ENCODE results near the gene GRM8.

GRM8 gene

GRCh38 chr7:126403040-126403439, 849.7 kb downstream of the GRM8 start:
- Histone ChIP-seq H3K27ac (no peak overlapping the region), H3K4me3 (no peak overlapping the region)
- no peak for DNase-seq (ENCODE audit: low spot score)
- no peak for TF ChIP-seq CTCF (IDR thresholded peaks at IDR 0.05)

- TF ChIP-seq CTCF (IDR thresholded peaks at IDR 0.05), result no peak
- Histone ChIP-seq H3K4me3 (no peak overlapping the region), H3K27ac (no peak overlapping the region)
- no peak for DNase-seq (ENCODE audit: low spot score)
Measured at GRCh38 chr7:126401918-126402317, 850.8 kb downstream of the GRM8 start.

GRCh38 chr7:126398851-126399529, 853.8 kb downstream of the GRM8 start:
- Histone ChIP-seq H3K27ac (no peak overlapping the region), H3K4me3 (no peak overlapping the region)
- no peak for TF ChIP-seq CTCF (IDR thresholded peaks at IDR 0.05)
- DNase-seq (ENCODE audit: low spot score), result no peak

- Histone ChIP-seq H3K27ac (no peak overlapping the region), H3K4me3 (no peak overlapping the region)
- no peak for DNase-seq (ENCODE audit: low spot score)
- no peak for TF ChIP-seq CTCF (IDR thresholded peaks at IDR 0.05)
Measured at GRCh38 chr7:126398285-126398684, 854.5 kb downstream of the GRM8 start.

- no peak for TF ChIP-seq CTCF (IDR thresholded peaks at IDR 0.05)
- no peak for DNase-seq (ENCODE audit: low spot score)
- Histone ChIP-seq H3K27ac (no peak overlapping the region), H3K4me3 (no peak overlapping the region)
Measured at GRCh38 chr7:126394406-126394805, 858.3 kb downstream of the GRM8 start.

Data from coronary artery (tissue), 2 donors.